ENCODE data around the gene CSNK1A1.
A peak's percentile ranks its signal among the peaks of the same experiment; 100 is the strongest.

Gene CSNK1A1

DNA sequence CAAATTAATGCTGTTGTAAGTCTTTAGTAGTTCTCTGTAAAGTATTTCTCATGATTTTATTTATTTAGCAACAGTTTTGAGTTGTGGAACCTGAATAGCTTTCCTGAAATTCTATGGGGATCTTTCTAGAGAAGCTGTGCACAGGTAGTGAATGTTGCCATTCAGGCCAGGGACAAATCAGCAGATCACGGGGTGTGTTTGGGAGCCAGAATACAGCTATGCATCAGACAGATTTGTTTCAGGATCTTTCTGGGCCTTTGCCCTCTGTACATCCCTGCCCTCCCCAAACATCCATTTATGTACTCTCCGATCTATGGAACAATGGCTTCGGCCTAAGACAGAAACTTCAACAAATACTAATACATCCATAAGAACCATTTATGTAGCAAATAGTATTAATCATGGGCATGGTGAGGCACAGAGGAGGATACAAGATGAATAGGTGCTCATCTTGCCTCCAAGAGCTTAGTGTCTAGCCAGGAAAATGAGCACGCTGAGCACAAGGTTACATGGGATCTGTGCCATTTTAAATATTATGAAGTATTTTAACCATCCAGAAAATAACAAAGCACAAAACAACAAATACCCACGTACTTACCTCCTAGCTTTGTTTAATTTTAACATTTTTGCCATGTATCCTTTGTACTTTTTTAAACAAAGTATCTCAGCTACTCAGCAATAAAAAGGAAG is 43.1 kb upstream of the CSNK1A1 start:
- TF ChIP-seq ZFX (IDR thresholded peaks at IDR 0.05; ENCODE audit: borderline replicate concordance) (no peak), CTCF (IDR thresholded peaks at IDR 0.05) (no peak)
- peak overlapping the region; percentile 100 for H3K27ac ChIP-seq

GRCh38 chr5:149593370-149593769 is 42.1 kb upstream of the CSNK1A1 start:
- TF ChIP-seq CTCF (IDR thresholded peaks at IDR 0.05) = no peak
- no peak for TF ChIP-seq ZFX (IDR thresholded peaks at IDR 0.05; ENCODE audit: borderline replicate concordance)
- H3K27ac ChIP-seq = peak overlapping the region; percentile 100

DNA sequence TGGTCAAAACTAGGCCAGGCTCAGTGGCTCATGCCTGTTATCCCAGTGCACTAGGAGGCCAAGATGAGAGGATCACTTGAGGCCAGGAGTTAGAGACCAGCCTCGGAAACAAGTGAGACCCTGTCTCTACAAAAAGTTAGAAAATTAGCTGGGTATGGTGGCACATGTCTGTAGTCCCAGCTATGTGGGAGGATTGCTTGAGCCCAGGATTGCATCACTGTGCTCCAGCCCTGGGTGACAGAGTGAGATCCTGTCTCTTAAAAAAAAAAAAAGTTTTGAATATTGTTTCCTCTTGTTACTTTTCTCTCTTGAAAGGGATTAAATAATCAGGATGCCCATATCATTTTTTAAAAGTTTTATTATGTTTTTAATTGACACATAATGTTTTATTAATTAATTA is 37.7 kb upstream of the CSNK1A1 start:
- H3K27ac ChIP-seq = peak overlapping the region; percentile 100

DNA sequence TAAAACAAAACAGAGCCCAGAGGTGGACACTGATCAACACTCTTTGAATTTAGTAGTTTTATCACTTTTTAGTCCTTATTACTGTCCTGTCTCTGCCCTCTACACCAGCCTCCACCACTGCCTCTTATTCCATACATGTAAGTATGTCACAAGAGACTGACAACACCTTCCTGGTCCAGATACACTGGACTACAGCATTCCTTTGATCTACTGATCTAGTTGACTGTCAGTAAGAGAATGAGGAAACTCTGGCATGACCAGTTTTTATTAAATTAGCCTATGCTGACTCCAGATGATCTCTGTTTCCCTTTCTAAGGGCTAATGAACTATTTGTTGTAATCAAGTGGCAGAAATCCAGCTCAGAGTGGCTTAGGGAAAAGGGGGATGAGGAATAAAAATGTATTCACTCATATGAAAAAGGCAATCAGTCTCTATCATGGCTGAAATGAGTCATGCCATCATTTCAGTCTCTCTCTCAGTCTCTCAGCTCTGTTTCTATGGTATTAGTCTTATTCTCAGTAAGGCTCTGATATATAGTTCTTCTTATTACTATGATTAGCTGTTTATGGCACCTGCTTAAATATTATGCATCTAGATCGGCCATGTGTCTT is 35.6 kb upstream of the CSNK1A1 start:
- H3K27ac ChIP-seq = peak overlapping the region; percentile 100

More for the DNA sequence above, 37.7 kb upstream of the CSNK1A1 start:
- TF ChIP-seq CTCF (IDR thresholded peaks at IDR 0.05) = no peak
- no peak for TF ChIP-seq ZFX (IDR thresholded peaks at IDR 0.05; ENCODE audit: borderline replicate concordance)

DNA sequence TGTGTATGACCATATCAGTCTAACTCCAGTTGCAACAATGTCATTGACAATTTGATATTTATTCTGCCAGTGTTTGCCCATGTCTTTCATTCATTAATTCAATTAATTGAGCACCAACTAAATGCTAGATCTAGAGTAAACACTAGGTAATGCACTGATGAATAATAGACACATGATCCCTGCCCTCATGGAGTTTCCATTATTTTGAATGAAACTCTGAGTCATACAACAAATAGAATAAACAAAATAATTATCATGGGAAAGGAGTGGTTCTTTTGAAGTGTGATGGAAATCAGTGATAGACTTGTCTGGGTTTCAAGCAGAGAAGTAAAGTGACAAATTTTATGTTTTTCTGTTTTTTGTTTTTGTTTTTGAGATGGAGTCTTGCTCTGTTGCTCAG is 34.7 kb upstream of the CSNK1A1 start:
- peak overlapping the region; percentile 100 for H3K27ac ChIP-seq
- TF ChIP-seq CTCF (IDR thresholded peaks at IDR 0.05) (no peak), ZFX (IDR thresholded peaks at IDR 0.05; ENCODE audit: borderline replicate concordance) (no peak)

More for the DNA sequence above, 35.6 kb upstream of the CSNK1A1 start:
- TF ChIP-seq ZFX (IDR thresholded peaks at IDR 0.05; ENCODE audit: borderline replicate concordance) (no peak), CTCF (IDR thresholded peaks at IDR 0.05) (no peak)

- peak overlapping the region; percentile 100 for H3K27ac ChIP-seq
Measured at GRCh38 chr5:149584121-149584520, 32.9 kb upstream of the CSNK1A1 start.

More at GRCh38 chr5:149584121-149584520, 32.9 kb upstream of the CSNK1A1 start:
- no peak for TF ChIP-seq CTCF (IDR thresholded peaks at IDR 0.05)
- TF ChIP-seq ZFX (IDR thresholded peaks at IDR 0.05; ENCODE audit: borderline replicate concordance) = no peak

Measured in 22Rv1 (cell line).